Dendritic cell treated with granulocyte-macrophage colony-stimulating factor and Interleukin-4, amounts not matched to agents 40 ng/mL and 50 ng/mL, for 4 days (primary cell): Measurements from ENCODE around the gene C4orf50.

Source experiments
- H3K27ac Mint-ChIP-seq: one replicate; pipeline ENCODE4 v1.8.0; 2022; ENCODE audit warnings: mild to moderate bottlenecking, mixed read lengths
- H3K27me3 Mint-ChIP-seq: one replicate; pipeline ENCODE4 v1.8.0; 2022; ENCODE audit warnings: mild to moderate bottlenecking, mixed read lengths
- H3K36me3 Mint-ChIP-seq: one replicate; pipeline ENCODE4 v1.8.0; 2022; ENCODE audit warnings: low read depth, mixed read lengths
- H3K4me1 Mint-ChIP-seq: one replicate; pipeline ENCODE4 v1.8.0; 2022; ENCODE audit warnings: low read depth, mixed read lengths
- H3K4me3 Mint-ChIP-seq: one replicate; pipeline ENCODE4 v1.8.0; 2022; ENCODE audit warnings: mild to moderate bottlenecking, moderate library complexity, mixed read lengths
- H3K9me3 Mint-ChIP-seq: one replicate; pipeline ENCODE4 v1.8.0; 2022; ENCODE audit warnings: mixed read lengths
- intact Hi-C: fragments of 100-400 bp; cut with micrococcal nuclease; formaldehyde crosslinking; loops from one replicate; pipeline ENCODE4 v1.15.0; 2022

Gene C4orf50

DNA sequence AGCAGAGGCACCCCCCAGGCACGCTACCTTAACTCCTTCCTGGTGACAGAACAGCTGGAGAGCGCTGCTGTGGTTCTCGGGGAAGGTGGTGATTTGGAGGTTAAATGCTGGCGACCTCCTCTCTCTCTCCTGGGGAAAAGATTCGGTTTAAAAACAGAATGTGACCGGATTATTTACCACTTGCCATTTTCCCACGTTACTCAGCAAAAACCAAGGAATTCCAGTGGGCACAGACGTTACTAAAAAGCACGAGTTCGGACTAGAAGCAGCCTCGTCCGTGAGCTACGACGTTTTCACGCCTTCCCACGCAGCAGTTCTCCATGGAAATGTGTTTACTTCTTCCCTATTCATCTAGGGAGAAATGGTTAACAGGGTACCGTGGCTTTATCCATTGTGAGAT lies 32.3 kb upstream of the C4orf50 start:
- intact Hi-C loops, result no loop called here
- H3K4me3 Mint-ChIP-seq, result no peak overlapping the region
- H3K27me3 Mint-ChIP-seq, result no peaks in the 10 kb centered on the region
- H3K36me3 Mint-ChIP-seq, result no peaks in the 10 kb centered on the region
- H3K9me3 Mint-ChIP-seq, result no peaks in the 10 kb centered on the region
- no peak overlapping the region for H3K27ac Mint-ChIP-seq
- no peaks in the 10 kb centered on the region for H3K4me1 Mint-ChIP-seq

DNA sequence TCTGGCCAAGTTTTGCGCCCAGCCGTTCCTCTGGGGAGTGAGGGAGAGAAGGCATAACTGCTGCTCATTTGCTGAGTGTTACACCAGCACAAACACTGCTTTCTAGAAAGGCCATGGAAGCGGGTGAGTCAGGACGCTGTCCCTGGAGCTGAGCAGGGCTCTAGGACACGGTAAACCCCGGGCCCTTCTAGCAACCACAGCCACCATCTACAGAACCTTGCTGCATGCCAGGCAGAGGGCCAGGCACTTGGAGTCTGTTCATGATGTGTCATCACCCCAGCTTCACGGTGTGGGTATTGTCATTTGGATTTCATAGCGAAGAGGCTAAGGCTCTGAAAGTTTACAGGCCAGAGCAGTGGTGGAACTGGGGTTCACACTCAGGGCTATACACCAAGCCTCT lies 31.8 kb upstream of the C4orf50 start:
- H3K4me1 Mint-ChIP-seq, result no peaks in the 10 kb centered on the region
- H3K4me3 Mint-ChIP-seq, result no peak overlapping the region
- H3K27me3 Mint-ChIP-seq, result no peaks in the 10 kb centered on the region
- no peaks in the 10 kb centered on the region for H3K36me3 Mint-ChIP-seq
- H3K27ac Mint-ChIP-seq, result no peak overlapping the region
- H3K9me3 Mint-ChIP-seq, result no peaks in the 10 kb centered on the region
- intact Hi-C loops, result no loop called here

DNA sequence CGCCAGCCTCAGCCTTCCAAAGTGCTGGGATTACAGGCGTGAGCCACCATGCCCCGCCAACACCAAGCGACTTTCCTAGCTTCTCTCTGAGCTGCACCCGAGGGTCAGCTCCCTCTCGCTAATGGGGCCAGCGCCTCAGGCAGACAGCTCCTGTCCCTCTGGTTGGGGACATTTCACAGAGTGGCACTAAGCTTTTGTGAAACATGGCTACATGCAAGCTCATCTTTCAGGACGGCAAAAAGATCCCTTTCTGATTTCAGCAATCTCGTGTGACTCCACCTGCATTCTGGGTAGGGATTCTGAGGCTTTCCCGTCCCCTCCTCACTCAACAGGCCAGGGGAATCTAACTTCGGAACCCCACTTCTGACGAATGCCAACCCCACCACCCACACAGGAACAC lies 31.0 kb upstream of the C4orf50 start:
- intact Hi-C loops, result no loop called here
- no peaks in the 10 kb centered on the region for H3K4me1 Mint-ChIP-seq
- no peaks in the 10 kb centered on the region for H3K27me3 Mint-ChIP-seq
- no peaks in the 10 kb centered on the region for H3K36me3 Mint-ChIP-seq
- H3K27ac Mint-ChIP-seq, result no peak overlapping the region
- H3K9me3 Mint-ChIP-seq, result no peaks in the 10 kb centered on the region
- no peak overlapping the region for H3K4me3 Mint-ChIP-seq

DNA sequence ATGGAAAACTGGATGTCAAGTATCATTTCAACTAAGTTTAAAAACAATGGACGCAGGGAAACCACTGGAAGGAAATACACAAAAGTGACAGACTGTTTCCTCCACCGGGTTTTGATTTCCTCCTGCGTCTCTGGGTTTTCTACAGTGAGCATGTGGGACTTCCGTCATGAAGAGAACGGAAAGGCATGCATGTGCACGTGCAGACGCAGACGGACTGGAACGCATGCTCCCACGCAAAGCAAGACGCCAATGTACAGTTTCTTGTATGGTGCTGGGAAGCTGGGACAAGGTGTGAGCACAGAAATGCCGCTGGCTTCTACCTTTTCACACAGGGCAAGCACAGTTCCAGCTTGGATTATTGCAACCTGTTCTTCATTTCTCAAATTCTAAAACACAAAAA lies 30.3 kb upstream of the C4orf50 start:
- no peak overlapping the region for H3K4me3 Mint-ChIP-seq
- H3K36me3 Mint-ChIP-seq, result no peaks in the 10 kb centered on the region
- H3K9me3 Mint-ChIP-seq, result no peaks in the 10 kb centered on the region
- intact Hi-C loops, result no loop called here
- no peak overlapping the region for H3K27ac Mint-ChIP-seq
- H3K4me1 Mint-ChIP-seq, result no peaks in the 10 kb centered on the region
- no peaks in the 10 kb centered on the region for H3K27me3 Mint-ChIP-seq

DNA sequence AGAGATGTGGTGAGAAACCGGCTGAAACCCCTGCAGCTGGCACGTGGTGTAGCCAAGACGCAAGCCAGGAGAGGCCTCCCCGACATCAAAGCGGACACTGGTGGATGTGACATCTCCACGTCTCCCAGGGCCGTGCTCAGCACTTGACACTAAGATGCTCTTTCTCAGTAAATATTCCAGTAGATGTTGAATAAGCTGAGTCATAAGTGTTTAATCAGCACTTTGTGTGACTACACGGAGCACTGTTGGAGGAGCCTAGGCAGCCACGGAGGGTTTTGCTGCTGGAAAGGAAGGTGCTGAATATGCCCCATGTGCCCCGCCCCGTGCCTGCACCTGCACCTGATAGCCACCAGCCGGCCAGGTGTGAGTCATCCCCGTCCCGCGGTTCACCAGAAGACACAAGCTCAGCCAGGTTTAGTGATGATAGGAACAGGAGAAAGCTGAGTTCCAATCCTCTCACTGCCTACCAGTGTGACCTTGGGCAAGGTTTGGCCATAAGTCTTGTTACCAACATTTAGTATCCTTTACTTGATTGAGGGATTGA lies 29.0 kb upstream of the C4orf50 start:
- intact Hi-C loops, result no loop called here
- Mint-ChIP-seq H3K27me3 (no peaks in the 10 kb centered on the region), H3K4me1 (no peaks in the 10 kb centered on the region), H3K36me3 (no peaks in the 10 kb centered on the region), H3K9me3 (no peaks in the 10 kb centered on the region), H3K4me3 (no peak overlapping the region), H3K27ac (no peak overlapping the region)

DNA sequence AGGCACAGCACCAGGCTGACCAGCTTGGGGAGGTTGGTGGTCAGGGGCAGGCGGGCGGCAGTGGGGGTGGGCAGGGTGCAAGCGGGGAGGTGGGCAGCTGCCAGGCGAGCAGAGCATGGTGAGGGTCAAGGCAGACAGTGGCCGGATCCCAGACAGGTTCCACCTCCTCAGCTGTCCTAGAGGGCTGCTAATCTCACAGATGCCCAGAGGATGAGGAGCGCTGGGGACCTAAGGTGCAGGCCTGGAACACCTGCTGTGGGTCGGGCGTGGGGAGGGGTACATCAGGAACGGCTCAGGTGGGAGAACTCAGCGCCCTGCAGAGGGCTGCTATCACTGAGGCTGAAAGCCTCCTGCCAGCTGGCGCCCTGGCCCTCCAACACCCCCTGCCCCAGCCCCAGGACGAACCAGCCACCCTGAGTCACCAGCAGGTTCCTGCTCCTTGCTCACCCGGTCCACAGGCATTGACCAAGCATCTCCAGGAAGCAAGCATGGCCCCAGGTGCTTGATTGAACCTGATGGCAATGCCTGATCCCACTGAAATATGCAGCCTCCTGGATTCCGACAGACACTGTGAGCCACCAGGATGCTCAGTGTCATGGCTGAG lies 28.4 kb upstream of the C4orf50 start:
- no peaks in the 10 kb centered on the region for H3K9me3 Mint-ChIP-seq
- no peak overlapping the region for H3K27ac Mint-ChIP-seq
- intact Hi-C loops, result no loop called here
- no peaks in the 10 kb centered on the region for H3K4me1 Mint-ChIP-seq
- no peaks in the 10 kb centered on the region for H3K27me3 Mint-ChIP-seq
- no peaks in the 10 kb centered on the region for H3K36me3 Mint-ChIP-seq
- H3K4me3 Mint-ChIP-seq, result no peak overlapping the region

DNA sequence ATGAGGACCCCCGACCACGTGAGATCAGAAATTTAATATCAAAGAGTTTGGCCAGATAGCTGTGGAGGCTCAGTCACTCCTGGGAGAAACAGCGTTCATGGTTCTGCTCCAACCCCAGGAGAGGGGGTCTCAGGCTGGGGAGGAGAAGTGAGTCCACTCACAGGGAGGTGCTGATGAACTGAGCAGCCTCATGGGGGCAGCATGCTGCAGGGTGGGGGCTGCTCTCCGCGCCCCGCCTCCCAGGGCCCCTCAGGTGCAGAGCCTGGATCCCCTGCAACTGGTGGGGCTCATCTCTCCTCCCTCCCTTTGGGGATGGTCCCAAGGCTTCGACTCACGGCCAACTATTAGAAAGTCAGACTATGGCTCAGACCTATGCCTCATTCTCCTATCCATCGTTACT lies 26.6 kb upstream of the C4orf50 start:
- intact Hi-C loops, result no loop called here

DNA sequence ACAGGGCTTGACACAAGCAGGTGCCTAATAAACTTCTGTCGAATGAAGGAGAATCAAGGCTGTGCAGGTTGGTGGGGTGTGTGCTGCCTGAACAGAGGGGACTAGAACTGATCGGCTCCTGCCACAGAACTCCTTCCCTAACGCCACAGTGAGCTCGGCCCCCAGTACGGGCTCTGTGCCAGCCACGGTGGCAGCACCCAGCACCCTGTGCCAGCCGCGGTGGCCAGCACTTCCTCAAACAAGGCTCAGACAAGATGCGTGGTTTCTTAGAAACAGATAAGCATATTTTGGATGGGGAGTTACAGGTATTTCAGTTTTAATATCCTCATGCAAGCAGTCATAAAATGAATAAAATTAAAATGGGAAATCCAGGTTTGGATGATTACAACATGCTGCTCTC lies 26.0 kb upstream of the C4orf50 start:
- intact Hi-C loops, result no loop called here
- Mint-ChIP-seq H3K4me1 (no peaks in the 10 kb centered on the region), H3K27ac (no peak overlapping the region), H3K9me3 (no peaks in the 10 kb centered on the region), H3K4me3 (no peak overlapping the region), H3K27me3 (no peaks in the 10 kb centered on the region), H3K36me3 (no peaks in the 10 kb centered on the region)

More for the DNA sequence above, 26.6 kb upstream of the C4orf50 start:
- Mint-ChIP-seq H3K4me1 (no peaks in the 10 kb centered on the region), H3K4me3 (no peak overlapping the region), H3K9me3 (no peaks in the 10 kb centered on the region), H3K36me3 (no peaks in the 10 kb centered on the region), H3K27me3 (no peaks in the 10 kb centered on the region), H3K27ac (no peak overlapping the region)

DNA sequence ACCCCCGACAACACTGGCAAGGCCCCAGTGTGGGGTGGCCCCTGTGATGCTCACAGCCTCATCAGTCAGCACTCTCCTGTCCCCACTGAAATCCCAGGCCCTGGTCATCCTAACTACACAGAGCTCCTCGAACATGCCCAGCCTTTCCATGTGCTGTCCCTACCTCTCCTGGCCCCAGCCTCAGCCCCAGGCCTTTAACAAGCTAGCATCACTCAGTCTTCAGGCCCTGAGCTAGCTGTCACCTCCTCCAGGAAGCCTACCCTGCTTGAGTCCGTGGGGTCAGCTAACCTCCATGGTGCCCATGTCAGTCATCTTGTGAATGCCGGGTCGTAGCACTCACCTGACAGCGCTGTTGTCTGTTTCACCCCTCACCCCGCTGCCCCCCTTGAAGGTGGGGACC lies 25.6 kb upstream of the C4orf50 start:
- Mint-ChIP-seq H3K9me3 (no peaks in the 10 kb centered on the region), H3K4me1 (no peaks in the 10 kb centered on the region), H3K27ac (no peak overlapping the region), H3K27me3 (no peaks in the 10 kb centered on the region), H3K36me3 (no peaks in the 10 kb centered on the region), H3K4me3 (no peak overlapping the region)
- intact Hi-C loops, result no loop called here

DNA sequence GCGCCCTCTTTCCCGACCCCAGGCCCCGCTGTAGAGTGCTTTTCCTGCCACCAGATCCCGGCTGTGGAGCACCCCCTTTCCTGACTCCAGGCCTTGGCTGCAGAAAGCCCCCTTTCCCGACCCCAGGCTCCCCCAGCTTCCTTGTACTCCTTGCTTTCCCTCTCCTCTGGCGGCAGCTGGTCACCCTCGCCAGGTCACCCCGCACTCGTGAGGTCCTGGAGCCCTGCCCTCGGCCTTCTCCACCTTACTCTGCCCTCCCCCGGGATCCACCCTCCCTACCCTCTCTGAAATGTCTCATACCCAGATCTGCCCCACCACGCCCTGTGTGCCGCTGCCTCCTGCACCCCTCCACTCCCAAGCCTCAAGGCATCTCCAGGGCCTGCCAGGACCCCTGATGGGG lies 25.0 kb upstream of the C4orf50 start:
- Mint-ChIP-seq H3K9me3 (no peaks in the 10 kb centered on the region), H3K4me1 (no peaks in the 10 kb centered on the region), H3K27me3 (no peaks in the 10 kb centered on the region), H3K27ac (no peak overlapping the region), H3K36me3 (no peaks in the 10 kb centered on the region), H3K4me3 (no peak overlapping the region)
- intact Hi-C loops, result no loop called here

DNA sequence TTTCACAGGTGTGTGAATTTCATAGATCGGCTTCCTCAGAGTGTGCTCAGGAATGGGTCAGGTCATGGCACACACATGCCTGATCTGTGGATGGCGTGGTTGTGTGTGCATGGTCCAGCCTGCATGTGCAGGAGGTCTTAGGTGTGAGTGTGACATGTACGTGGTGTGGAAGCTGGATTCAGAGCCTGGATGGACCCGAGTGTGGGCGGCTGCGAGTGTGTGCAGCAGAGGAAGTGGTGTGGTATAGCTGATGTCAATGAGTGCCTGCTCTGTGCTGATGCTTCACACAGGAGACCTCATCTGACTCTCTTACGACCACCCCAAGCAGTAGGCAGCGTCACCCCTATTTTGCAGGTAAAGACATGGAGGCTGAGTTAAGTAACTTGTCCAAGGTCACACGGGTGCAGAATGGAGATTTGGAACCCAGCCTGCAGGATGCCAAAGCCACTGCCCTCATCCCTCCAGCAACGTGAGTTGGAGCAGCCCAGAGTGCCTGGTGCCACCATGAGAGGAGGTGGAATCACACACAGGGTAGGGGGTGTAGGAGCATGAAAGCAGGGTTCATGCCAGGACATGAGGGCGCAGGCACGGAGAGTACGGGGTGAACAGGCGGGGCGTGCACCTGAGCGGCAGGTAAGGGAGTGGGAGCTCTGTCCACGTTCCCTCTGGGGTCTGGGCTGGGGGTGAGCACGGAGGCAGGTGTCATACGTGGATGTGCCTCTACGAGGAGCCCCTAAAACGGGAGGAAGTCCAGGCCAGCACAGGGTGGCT lies 24.2 kb upstream of the C4orf50 start:
- H3K4me1 Mint-ChIP-seq, result no peaks in the 10 kb centered on the region
- no peak overlapping the region for H3K4me3 Mint-ChIP-seq
- H3K9me3 Mint-ChIP-seq, result no peaks in the 10 kb centered on the region
- H3K27ac Mint-ChIP-seq, result no peak overlapping the region
- H3K36me3 Mint-ChIP-seq, result no peaks in the 10 kb centered on the region
- intact Hi-C loops, result no loop called here
- no peaks in the 10 kb centered on the region for H3K27me3 Mint-ChIP-seq

DNA sequence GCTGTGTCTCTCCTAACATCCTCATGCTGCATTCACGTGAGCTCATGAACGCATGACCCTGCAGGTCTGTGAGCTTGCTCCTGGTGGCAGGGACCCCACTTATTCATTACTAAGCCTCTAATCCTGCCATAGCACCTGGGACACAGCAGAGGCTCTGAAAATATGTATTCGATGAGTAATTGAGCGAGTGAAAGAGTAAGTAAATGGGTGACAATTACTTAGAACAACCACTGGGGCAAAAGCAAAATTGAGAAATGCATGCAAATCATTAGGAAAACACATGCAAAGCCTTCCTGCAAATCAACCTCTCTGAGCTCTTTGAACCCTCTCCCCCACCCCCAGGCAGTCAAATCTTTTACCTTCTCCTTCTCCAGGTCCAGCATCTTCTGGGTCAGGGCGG lies 23.6 kb upstream of the C4orf50 start:
- Mint-ChIP-seq H3K27ac (no peak overlapping the region), H3K4me1 (no peaks in the 10 kb centered on the region), H3K27me3 (no peaks in the 10 kb centered on the region), H3K4me3 (no peak overlapping the region), H3K9me3 (no peaks in the 10 kb centered on the region), H3K36me3 (no peaks in the 10 kb centered on the region)
- intact Hi-C loops, result no loop called here

DNA sequence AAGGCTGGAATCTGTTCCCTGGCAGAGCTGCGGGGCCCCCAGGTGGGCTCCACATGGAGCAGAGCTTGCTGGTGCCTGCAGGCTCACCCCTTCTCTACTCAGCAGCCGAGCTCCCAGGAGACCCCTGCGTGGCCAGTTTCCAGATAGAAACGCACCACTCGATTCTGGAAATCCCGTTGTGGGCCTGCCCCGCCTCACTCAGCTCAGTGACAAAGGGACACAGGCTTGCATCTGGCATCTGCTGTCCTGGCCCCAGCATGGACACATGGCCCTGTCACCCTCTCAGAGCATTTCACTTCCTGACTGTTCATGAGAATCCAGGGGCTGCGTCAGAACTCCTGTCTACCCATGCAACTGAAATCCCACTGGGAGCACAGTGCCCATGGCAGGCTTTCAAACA lies 20.5 kb upstream of the C4orf50 start:
- Mint-ChIP-seq H3K4me3 (no peak overlapping the region), H3K36me3 (no peaks in the 10 kb centered on the region), H3K27ac (no peak overlapping the region), H3K4me1 (no peaks in the 10 kb centered on the region), H3K27me3 (no peaks in the 10 kb centered on the region), H3K9me3 (no peaks in the 10 kb centered on the region)
- intact Hi-C loops, result no loop called here

DNA sequence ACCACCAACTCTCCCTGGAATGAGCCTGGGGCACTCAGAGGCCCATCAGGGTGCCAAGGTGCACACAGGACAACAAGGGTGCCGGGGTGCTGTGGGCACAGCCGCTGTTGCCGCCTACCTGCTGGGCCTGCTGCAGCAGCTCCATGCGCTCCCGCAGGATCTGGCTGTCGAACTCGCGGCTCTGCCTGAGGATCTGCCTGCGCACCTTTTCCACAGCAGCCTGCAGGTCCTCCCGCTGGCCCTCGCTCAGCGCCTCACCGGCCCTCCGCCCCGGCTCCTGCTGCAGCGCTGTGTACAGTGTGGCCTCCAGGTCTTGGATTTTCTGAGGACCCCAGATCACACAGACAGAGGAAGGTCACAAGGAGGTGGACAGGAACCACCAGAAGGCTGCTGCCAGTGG lies 17.6 kb upstream of the C4orf50 start:
- no peaks in the 10 kb centered on the region for H3K27me3 Mint-ChIP-seq
- intact Hi-C loops, result no loop called here
- H3K27ac Mint-ChIP-seq, result no peak overlapping the region
- H3K4me3 Mint-ChIP-seq, result no peak overlapping the region
- no peaks in the 10 kb centered on the region for H3K36me3 Mint-ChIP-seq
- H3K9me3 Mint-ChIP-seq, result no peaks in the 10 kb centered on the region
- H3K4me1 Mint-ChIP-seq, result no peaks in the 10 kb centered on the region

DNA sequence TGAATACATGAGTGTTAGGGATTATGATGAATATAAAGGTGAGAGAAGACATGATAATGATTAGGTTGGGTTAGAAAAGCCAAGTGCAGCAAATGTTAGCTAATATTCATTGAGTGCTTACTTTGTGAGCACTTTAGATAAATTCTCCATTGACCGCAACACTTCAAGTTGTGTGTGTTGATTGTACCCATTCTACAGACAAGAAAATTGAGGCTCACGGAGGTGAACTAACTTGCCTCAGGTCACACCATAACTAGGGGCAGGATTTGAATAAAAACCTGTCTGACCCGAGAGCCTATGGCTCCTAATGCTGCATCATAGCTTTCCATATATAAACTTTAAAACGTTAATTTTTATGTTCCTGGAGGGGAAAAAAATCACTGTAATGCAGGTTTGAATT lies 15.2 kb upstream of the C4orf50 start:
- Mint-ChIP-seq H3K4me3 (no peak overlapping the region), H3K4me1 (no peaks in the 10 kb centered on the region), H3K9me3 (no peaks in the 10 kb centered on the region), H3K27ac (no peak overlapping the region), H3K27me3 (no peaks in the 10 kb centered on the region), H3K36me3 (no peaks in the 10 kb centered on the region)
- intact Hi-C loops, result no loop called here
